B cell (primary cell): Measurements from ENCODE around the gene MBP. TPM values are rescaled to one million over a fixed set of nuclear protein-coding genes. Genes with fewer than 3 reads are reported as not detected.
A peak's percentile ranks its signal among the peaks of the same experiment; 100 is the strongest.

Source experiments
- ATAC-seq: fragments of 200-7000 bp; cut with Tn5 transposase; one replicate; pipeline ENCODE4 v1.10.0; 2021; ENCODE audit warnings: low read depth, mild to moderate bottlenecking, moderate number of reproducible peaks, moderate library complexity
- CTCF ChIA-PET: fragments of 350-600 bp; sonication (Branson Sonifier 250); formaldehyde crosslinking; loops from one replicate; lab custom pipeline; 2021; ENCODE audit warnings: antibody characterized with exemption, inconsistent platforms; lab: Charles Lee
- POLR2A ChIA-PET: fragments of 350-600 bp; sonication (Branson Sonifier 250); formaldehyde crosslinking; loops from one replicate; lab custom pipeline; 2021; ENCODE audit warnings: antibody characterized with exemption; lab: Charles Lee
- DNase-seq: peaks from one replicate; pipeline ENCODE4 v3.0.0; 2013
- H2AFZ ChIP-seq: 2 replicates; pipeline ENCODE4 v1.6.1; 2012; ENCODE audit warnings: mild to moderate bottlenecking, low read depth, low read length; ENCODE audit not compliant: insufficient read depth, poor library complexity, severe bottlenecking
- H3K27ac ChIP-seq, 2 donors: 1 replicate in 1 of 2; 2 replicates in 1 of 2; pipeline ENCODE4 v1.5.1; 2012 to 2013; ENCODE audit warnings: low read length in 2 of 2, mild to moderate bottlenecking in 2 of 2, moderate library complexity in 1 of 2
- H3K27me3 ChIP-seq, 4 experiments: fragments of 200-600 bp in 1 of 4; sonication (generic) in 1 of 4; replicated peaks in 1 of 4; 1 replicate in 2 of 4; 2 replicates in 2 of 4; pipeline versions ENCODE4 v1.6.1 to v1.7.0; 2013 to 2016; ENCODE audit warnings: low read length in 3 of 4, mild to moderate bottlenecking in 2 of 4, mixed read lengths in 1 of 4, moderate library complexity in 1 of 4; ENCODE audit not compliant: insufficient read depth in 4 of 4, control insufficient read depth in 3 of 4; ENCODE audit errors: control extremely low read depth in 1 of 4
- H3K36me3 ChIP-seq, 2 experiments: replicated peaks in 1 of 2; 1 replicate in 1 of 2; 2 replicates in 1 of 2; pipeline versions ENCODE4 v1.6.1 to v1.7.1; 2013; ENCODE audit warnings: low read length in 1 of 2; ENCODE audit not compliant: insufficient read depth in 2 of 2, control insufficient read depth in 1 of 2; ENCODE audit errors: control extremely low read depth in 1 of 2, extremely low read depth in 1 of 2
- H3K4me1 ChIP-seq, 2 donors: fragments of 200-600 bp in 1 of 2; sonication (generic) in 1 of 2; 1 replicate in 1 of 2; 2 replicates in 1 of 2; pipeline versions ENCODE4 v1.5.1 to v1.6.1; 2013 to 2017; ENCODE audit warnings: low read length in 2 of 2; ENCODE audit not compliant: control insufficient read depth in 2 of 2, insufficient read depth in 2 of 2
- H3K4me2 ChIP-seq: replicated peaks from 2 replicates; pipeline ENCODE3; 2012; ENCODE audit warnings: mild to moderate bottlenecking, low read depth, low read length; ENCODE audit not compliant: poor library complexity, severe bottlenecking
- H3K4me3 ChIP-seq, 5 experiments: fragments of 200-600 bp in 1 of 5; sonication (generic) in 1 of 5; 1 replicate in 3 of 5; 2 replicates in 2 of 5; pipeline versions ENCODE4 v1.5.1 to v1.7.0; 2011 to 2016; ENCODE audit warnings: low read length in 4 of 5, mild to moderate bottlenecking in 4 of 5, low read depth in 2 of 5, control low read depth in 1 of 5, moderate library complexity in 1 of 5; ENCODE audit not compliant: insufficient read depth in 1 of 5; ENCODE audit errors: control extremely low read depth in 1 of 5, extremely low read depth in 1 of 5
- H3K79me2 ChIP-seq: fragments of 200-600 bp; sonication (generic); one replicate; pipeline ENCODE4 v1.6.0; 2016; ENCODE audit warnings: low read length; ENCODE audit not compliant: control insufficient read depth, insufficient read depth
- H3K9ac ChIP-seq: fragments of 200-600 bp; sonication (generic); 2 replicates; pipeline ENCODE4 v1.6.1; 2017; ENCODE audit warnings: mild to moderate bottlenecking, low read length, moderate library complexity
- H3K9me3 ChIP-seq, 3 donors: one replicate each; pipeline versions ENCODE4 v1.6.1 to v1.7.1; 2013; ENCODE audit warnings: low read length in 2 of 3; ENCODE audit not compliant: control insufficient read depth in 2 of 3, insufficient read depth in 1 of 3; ENCODE audit errors: control extremely low read depth in 1 of 3
- H4K20me1 ChIP-seq: 2 replicates; pipeline ENCODE4 v1.6.0; 2012; ENCODE audit warnings: mild to moderate bottlenecking, low read length; ENCODE audit not compliant: insufficient read depth, control insufficient read depth, poor library complexity, severe bottlenecking
- H3K27ac Mint-ChIP-seq: one replicate; pipeline ENCODE4 v1.8.0; 2021; ENCODE audit warnings: mixed read lengths
- H3K27me3 Mint-ChIP-seq: one replicate; pipeline ENCODE4 v1.8.0; 2021; ENCODE audit warnings: mixed read lengths
- H3K4me1 Mint-ChIP-seq: one replicate; pipeline ENCODE4 v1.8.0; 2021; ENCODE audit warnings: mixed read lengths
- H3K4me3 Mint-ChIP-seq: one replicate; pipeline ENCODE4 v1.8.0; 2021; ENCODE audit warnings: mixed read lengths
- H3K9me3 Mint-ChIP-seq: one replicate; pipeline ENCODE4 v1.8.0; 2022; ENCODE audit warnings: mixed read lengths; ENCODE audit not compliant: insufficient read depth
- EZH2 ChIP-seq: IDR thresholded peaks from 2 replicates; pipeline ENCODE4 v1.6.1; 2012; ENCODE audit warnings: borderline replicate concordance, low read depth, mild to moderate bottlenecking, moderate library complexity, low read length; ENCODE audit not compliant: insufficient read depth, poor library complexity, severe bottlenecking
- WGBS: methylation state at CpG from one replicate; pipeline ENCODE4 v1.1.5; 2013; ENCODE audit warnings: missing lambda C conversion rate; ENCODE audit not compliant: insufficient coverage; 5-methylcytosine and 5-hydroxymethylcytosine counted together
- intact Hi-C: fragments of 100-400 bp; cut with micrococcal nuclease; formaldehyde crosslinking; loops from one replicate; pipeline ENCODE4 v1.10.0; 2022
- polyA plus RNA-seq: library from polyadenylated mRNA; depleted of rRNA; stranded (reverse); fragments of >200 nt; gene quantifications from 2 replicates; pipeline ENCODE4 v1.2.3, GENCODE V29; 2012
- total RNA-seq, 2 donors: library from RNA; stranded (reverse); fragments of 120-200 nt in 1 of 2; gene quantifications; 1 replicate in 1 of 2; 2 replicates in 1 of 2; pipeline versions ENCODE4 v1.2.3 to v1.2.4, GENCODE V29; 2013 to 2022
- TF ChIP-seq, protein P1 (sequence below): fragments of 200-600 bp; IDR thresholded peaks from one replicate; pipeline ENCODE4 v1.8.0; 2022; ENCODE audit warnings: antibody characterized with exemption, mild to moderate bottlenecking

Gene MBP
- total and polyA plus RNA-seq, 2 donors (not counting 1 experiment from before 2014, with no cell fraction given), result 30.1 to 192 TPM

DNA sequence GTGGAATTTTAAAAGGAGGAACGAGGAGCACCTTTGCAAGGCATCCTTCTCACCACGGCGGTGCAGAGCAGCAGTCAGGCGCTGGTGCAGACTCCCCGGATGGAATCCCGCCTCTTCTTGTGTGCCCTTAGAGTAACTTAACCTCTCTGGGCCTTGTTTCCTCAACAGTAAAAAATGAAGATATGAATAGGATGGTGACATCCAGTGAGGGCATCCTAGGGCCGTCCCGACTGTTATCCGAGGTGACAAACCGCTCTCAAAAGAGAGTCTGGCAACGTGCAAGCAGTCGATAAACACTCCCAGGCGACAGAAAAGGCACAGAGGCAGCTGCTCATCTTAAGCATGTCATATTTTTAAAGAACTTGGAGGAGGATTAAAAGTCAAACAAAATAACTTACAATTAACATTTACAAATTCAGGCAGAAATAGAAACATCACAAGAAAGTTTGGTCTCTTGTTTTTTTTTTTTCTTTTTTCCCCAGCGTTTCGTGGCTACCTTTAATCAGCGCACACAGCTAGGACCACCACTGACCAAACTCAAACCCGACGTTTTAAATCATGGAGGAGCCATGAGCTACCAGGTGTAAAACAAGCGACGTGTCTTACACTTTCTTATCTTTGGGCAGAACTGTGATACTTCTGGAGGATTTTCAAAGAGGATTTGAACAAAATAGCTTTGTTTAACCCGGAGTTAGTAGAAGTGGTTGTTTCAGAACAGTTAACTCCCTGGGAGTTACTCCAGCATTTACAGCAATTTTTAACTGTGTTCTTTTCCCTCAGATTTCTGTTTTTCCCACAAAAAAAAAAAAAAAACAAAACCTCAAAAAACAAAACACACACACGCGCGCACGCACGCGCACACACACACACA, 2.1 kb downstream of the MBP start:
- Histone ChIP-seq H4K20me1 (peaks cover 8% of the 10 kb centered on the region), H3K9me3 (peaks cover 0 to under 1% (median 0%) of the 10 kb centered on the region in 3 donors), H3K36me3 (no peaks in the 10 kb centered on the region), H3K27me3 (no peaks in the 10 kb centered on the region), H2AFZ (peak overlapping the region; percentile 79), H3K79me2 (peaks cover 67% of the 10 kb centered on the region), H3K4me1 (peaks cover 65 to 72% of the 10 kb centered on the region in 2 donors), H3K4me3 (peak overlapping the region; percentile 37 to 90 (median 80)), H3K4me2 (peak overlapping the region; percentile 91), H3K27ac (peak overlapping the region; percentile 78 to 88), H3K9ac (peak overlapping the region; percentile 82)
- TF ChIP-seq, protein P1, sequence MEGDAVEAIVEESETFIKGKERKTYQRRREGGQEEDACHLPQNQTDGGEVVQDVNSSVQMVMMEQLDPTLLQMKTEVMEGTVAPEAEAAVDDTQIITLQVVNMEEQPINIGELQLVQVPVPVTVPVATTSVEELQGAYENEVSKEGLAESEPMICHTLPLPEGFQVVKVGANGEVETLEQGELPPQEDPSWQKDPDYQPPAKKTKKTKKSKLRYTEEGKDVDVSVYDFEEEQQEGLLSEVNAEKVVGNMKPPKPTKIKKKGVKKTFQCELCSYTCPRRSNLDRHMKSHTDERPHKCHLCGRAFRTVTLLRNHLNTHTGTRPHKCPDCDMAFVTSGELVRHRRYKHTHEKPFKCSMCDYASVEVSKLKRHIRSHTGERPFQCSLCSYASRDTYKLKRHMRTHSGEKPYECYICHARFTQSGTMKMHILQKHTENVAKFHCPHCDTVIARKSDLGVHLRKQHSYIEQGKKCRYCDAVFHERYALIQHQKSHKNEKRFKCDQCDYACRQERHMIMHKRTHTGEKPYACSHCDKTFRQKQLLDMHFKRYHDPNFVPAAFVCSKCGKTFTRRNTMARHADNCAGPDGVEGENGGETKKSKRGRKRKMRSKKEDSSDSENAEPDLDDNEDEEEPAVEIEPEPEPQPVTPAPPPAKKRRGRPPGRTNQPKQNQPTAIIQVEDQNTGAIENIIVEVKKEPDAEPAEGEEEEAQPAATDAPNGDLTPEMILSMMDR, result no peak
- no peak for TF ChIP-seq EZH2
- H3K4me1 Mint-ChIP-seq, result peaks cover 75% of the 10 kb centered on the region
- ATAC-seq (no peak), DNase-seq (no peak)
- intact Hi-C loops, result loop anchor here (5.0 kb wide), 2 partner anchors 33 to 308 kb away; partner anchors contain the start of gene ZNF236
- H3K9me3 Mint-ChIP-seq, result no peaks in the 10 kb centered on the region
- 0% methylated on average over 6 of the region's 27 CpGs for WGBS
- peak overlapping the region; percentile 94 for H3K27ac Mint-ChIP-seq
- peak overlapping the region; percentile 96 for H3K4me3 Mint-ChIP-seq
- ChIA-PET CTCF (interaction anchor here (0.6 to 4.2 kb wide), 10 partner anchors 8 to 150 kb away, joined by 3 to 16 read pairs (median 4); no protein-coding TSS in a partner anchor), POLR2A (interaction anchor here (0.7 to 4.6 kb wide), 9 partner anchors 7 to 76 kb away, joined by 3 to 30 read pairs (median 9); no protein-coding TSS in a partner anchor)
- H3K27me3 Mint-ChIP-seq, result no peaks in the 10 kb centered on the region
